ENCODE measurements around the gene USF3. TPM values are rescaled to one million over a fixed set of nuclear protein-coding genes. Genes with fewer than 3 reads are reported as not detected.

USF3 gene
- total and polyA plus RNA-seq, 11 donors: 4.3 to 25.3 (median 17.2) TPM

DNA sequence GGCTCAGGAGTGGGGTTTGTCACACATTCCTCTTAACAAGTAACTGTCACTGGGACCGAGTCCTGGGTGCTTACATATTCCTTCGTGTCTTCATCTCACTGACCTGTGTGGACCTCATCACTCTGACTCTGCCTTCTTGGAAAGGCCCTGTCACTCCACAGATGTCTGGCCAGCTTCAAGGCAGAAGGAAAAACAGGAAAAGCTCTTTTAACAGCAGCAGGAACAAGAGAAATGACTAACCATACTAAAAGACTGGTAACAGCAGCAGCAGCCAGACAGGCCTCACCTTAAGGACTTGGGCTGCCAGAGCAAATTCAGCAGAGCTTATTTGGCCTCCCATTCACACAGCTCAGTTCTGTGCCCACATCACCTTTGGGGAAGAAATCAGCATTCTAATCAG, 68.1 kb downstream of the USF3 start:
- ATAC-seq: no peak
- TF ChIP-seq POLR2A (IDR thresholded peaks at IDR 0.05): no peak
- TF ChIP-seq, protein P1, sequence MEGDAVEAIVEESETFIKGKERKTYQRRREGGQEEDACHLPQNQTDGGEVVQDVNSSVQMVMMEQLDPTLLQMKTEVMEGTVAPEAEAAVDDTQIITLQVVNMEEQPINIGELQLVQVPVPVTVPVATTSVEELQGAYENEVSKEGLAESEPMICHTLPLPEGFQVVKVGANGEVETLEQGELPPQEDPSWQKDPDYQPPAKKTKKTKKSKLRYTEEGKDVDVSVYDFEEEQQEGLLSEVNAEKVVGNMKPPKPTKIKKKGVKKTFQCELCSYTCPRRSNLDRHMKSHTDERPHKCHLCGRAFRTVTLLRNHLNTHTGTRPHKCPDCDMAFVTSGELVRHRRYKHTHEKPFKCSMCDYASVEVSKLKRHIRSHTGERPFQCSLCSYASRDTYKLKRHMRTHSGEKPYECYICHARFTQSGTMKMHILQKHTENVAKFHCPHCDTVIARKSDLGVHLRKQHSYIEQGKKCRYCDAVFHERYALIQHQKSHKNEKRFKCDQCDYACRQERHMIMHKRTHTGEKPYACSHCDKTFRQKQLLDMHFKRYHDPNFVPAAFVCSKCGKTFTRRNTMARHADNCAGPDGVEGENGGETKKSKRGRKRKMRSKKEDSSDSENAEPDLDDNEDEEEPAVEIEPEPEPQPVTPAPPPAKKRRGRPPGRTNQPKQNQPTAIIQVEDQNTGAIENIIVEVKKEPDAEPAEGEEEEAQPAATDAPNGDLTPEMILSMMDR (IDR thresholded peaks at IDR 0.05): no peak
- Histone ChIP-seq H3K4me3 (no peak overlapping the region), H3K9me3 (no peaks in the 10 kb centered on the region), H3K36me3 (no peaks in the 10 kb centered on the region), H3K27me3 (no peaks in the 10 kb centered on the region), H3K27ac (no peak overlapping the region), H3K4me1 (peaks cover 0 to 18% (median 3%) of the 10 kb centered on the region in 12 donors)
- WGBS, 4 donors: 79 to 86% (median 83%) methylated on average over 2 of the region's 2 CpGs
- no peak for DNase-seq
- intact Hi-C loops (cut with DNase I): loop anchor here in 6 of 10 donors (5.0 to 10.0 kb wide), 4 partner anchors 54 to 594 kb away; no protein-coding TSS in a partner anchor

- intact Hi-C loops (cut with DNase I): loop anchor here (1.0 to 10.0 kb wide), 6 partner anchors 52 to 592 kb away; no protein-coding TSS in a partner anchor
- ATAC-seq (peak; percentile 91 to 97 (median 94)), DNase-seq (peak; percentile 51 to 69 (median 58))
- Histone ChIP-seq H3K9me3 (no peaks in the 10 kb centered on the region), H3K4me3 (peak overlapping the region in 8 of 12 donors; percentile 6 to 44 (median 32)), H3K4me1 (peaks cover 0 to 18% (median 3%) of the 10 kb centered on the region in 12 donors), H3K27ac (peak overlapping the region in 4 of 12 donors; percentile 1 to 54 (median 21)), H3K36me3 (no peaks in the 10 kb centered on the region), H3K27me3 (no peaks in the 10 kb centered on the region)
- TF ChIP-seq POLR2A (IDR thresholded peaks at IDR 0.05): no peak
- TF ChIP-seq, protein P1 (IDR thresholded peaks at IDR 0.05): peak; percentile 77 to 92 (median 88)
- WGBS, 4 donors: 17 to 23% (median 19%) methylated on average over 10 of the region's 10 CpGs
Observed at GRCh38 chr3:113626503-113627371, 69.7 kb downstream of the USF3 start.

DNA sequence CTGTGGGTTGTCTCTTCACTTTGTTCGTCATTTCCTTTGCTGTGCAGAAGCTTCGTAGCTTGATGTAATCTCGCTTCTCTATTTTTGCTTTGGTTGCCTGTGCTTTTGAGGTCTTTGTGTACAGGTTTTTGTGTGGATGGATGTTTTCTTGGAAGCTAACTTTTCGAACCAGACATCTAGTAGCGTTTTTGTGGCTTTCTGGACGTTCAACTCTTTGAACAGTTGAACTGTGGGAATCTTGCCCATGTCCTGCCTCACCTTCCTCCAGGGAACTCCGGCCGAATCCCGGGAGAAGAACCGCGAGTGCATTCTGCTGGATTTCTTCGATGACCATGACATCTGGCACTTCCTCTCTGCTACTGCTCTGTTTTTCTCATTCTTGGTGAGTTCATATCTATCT, 70.6 kb downstream of the USF3 start:
- Histone ChIP-seq H3K4me3 (peak overlapping the region in 8 of 12 donors; percentile 1 to 44 (median 32)), H3K27ac (peak overlapping the region in 5 of 12 donors; percentile 10 to 75 (median 38))

More for the DNA sequence above, 70.6 kb downstream of the USF3 start:
- H3K9me3 ChIP-seq: no peaks in the 10 kb centered on the region
- WGBS, 4 donors: 40 to 57% (median 54%) methylated on average over 12 of the region's 12 CpGs
- TF ChIP-seq POLR2A (IDR thresholded peaks at IDR 0.05): no peak
- TF ChIP-seq, protein P1 (IDR thresholded peaks at IDR 0.05): no peak
- H3K27me3 ChIP-seq: no peaks in the 10 kb centered on the region
- H3K4me1 ChIP-seq: peaks cover 0 to 18% (median 3%) of the 10 kb centered on the region in 12 donors
- DNase-seq: peak in 2 of 5 donors; percentile 26 to 40
- intact Hi-C loops (cut with DNase I): loop anchor here (1.0 to 10.0 kb wide), 7 partner anchors 45 to 591 kb away; no protein-coding TSS in a partner anchor
- H3K36me3 ChIP-seq: no peaks in the 10 kb centered on the region
- ATAC-seq: peak in 2 of 4 donors; percentile 44 to 52

All from heart left ventricle (tissue), 16 donors.